Measurements from ENCODE around the gene YAF2. TPM values are rescaled to one million over a fixed set of nuclear protein-coding genes. Genes with fewer than 3 reads are reported as not detected.

The YAF2 gene
- total RNA-seq, 1 donor from 2014 or later: 28.0 TPM

GRCh38 chr12:42126963-42127362, 111.1 kb downstream of the YAF2 start:
- TF ChIP-seq CTCF (IDR thresholded peaks at IDR 0.05): no peak
- Histone ChIP-seq H3K27ac (no peak overlapping the region), H3K9me3 (no peaks in the 10 kb centered on the region), H3K4me3 (no peak overlapping the region), H3K27me3 (no peaks in the 10 kb centered on the region), H3K36me3 (no peaks in the 10 kb centered on the region), H3K4me1 (peaks cover 6% of the 10 kb centered on the region)
- intact Hi-C loops (cut with DNase I): no loop called here
- DNase-seq: no peak
- ATAC-seq: no peak

- no peak for TF ChIP-seq CTCF (IDR thresholded peaks at IDR 0.05)
- H3K4me1 ChIP-seq: peaks cover 6% of the 10 kb centered on the region
- intact Hi-C loops (cut with DNase I): no loop called here
- no peaks in the 10 kb centered on the region for H3K27me3 ChIP-seq
- H3K9me3 ChIP-seq: no peaks in the 10 kb centered on the region
- H3K36me3 ChIP-seq: no peaks in the 10 kb centered on the region
- DNase-seq (no peak), ATAC-seq (no peak)
- H3K27ac ChIP-seq: no peak overlapping the region
- H3K4me3 ChIP-seq: no peak overlapping the region
Measured at GRCh38 chr12:42125388-42125767, 112.7 kb downstream of the YAF2 start.

GRCh38 chr12:42124764-42125387, 113.2 kb downstream of the YAF2 start:
- TF ChIP-seq CTCF (IDR thresholded peaks at IDR 0.05): no peak
- Histone ChIP-seq H3K4me1 (peaks cover 6% of the 10 kb centered on the region), H3K27me3 (no peaks in the 10 kb centered on the region), H3K27ac (no peak overlapping the region), H3K4me3 (no peak overlapping the region), H3K9me3 (no peaks in the 10 kb centered on the region), H3K36me3 (no peaks in the 10 kb centered on the region)
- ATAC-seq (no peak), DNase-seq (no peak)
- intact Hi-C loops (cut with DNase I): no loop called here

GRCh38 chr12:42119085-42119633, 118.9 kb downstream of the YAF2 start:
- ATAC-seq (no peak), DNase-seq (no peak)
- no peaks in the 10 kb centered on the region for H3K27me3 ChIP-seq
- no peak for TF ChIP-seq CTCF (IDR thresholded peaks at IDR 0.05)
- intact Hi-C loops (cut with DNase I): no loop called here
- H3K9me3 ChIP-seq: no peaks in the 10 kb centered on the region
- H3K4me3 ChIP-seq: no peak overlapping the region
- H3K4me1 ChIP-seq: no peaks in the 10 kb centered on the region
- no peak overlapping the region for H3K27ac ChIP-seq
- H3K36me3 ChIP-seq: peaks cover 6% of the 10 kb centered on the region

GRCh38 chr12:42118136-42118879, 119.7 kb downstream of the YAF2 start:
- H3K4me1 ChIP-seq: no peaks in the 10 kb centered on the region
- TF ChIP-seq CTCF (IDR thresholded peaks at IDR 0.05): no peak
- intact Hi-C loops (cut with DNase I): no loop called here
- ATAC-seq (no peak), DNase-seq (no peak)
- no peak overlapping the region for H3K4me3 ChIP-seq
- H3K27me3 ChIP-seq: no peaks in the 10 kb centered on the region
- no peak overlapping the region for H3K27ac ChIP-seq
- peaks cover 6% of the 10 kb centered on the region for H3K36me3 ChIP-seq
- H3K9me3 ChIP-seq: no peaks in the 10 kb centered on the region
